LNCAP (cell line): ENCODE data around the gene SEPTIN2.

Experiments used
- CTCF ChIP-seq: fragments of 450-650 bp; IDR thresholded peaks from 2 replicates; pipeline ENCODE4 v1.5.1; 2017; ENCODE audit warnings: mild to moderate bottlenecking

SEPTIN2 gene

GRCh38 chr2:241271706-241272302 is 43.9 kb upstream of the SEPTIN2 start:
- no peak for TF ChIP-seq CTCF

- no peak for TF ChIP-seq CTCF
Measured at GRCh38 chr2:241272303-241273209, 43.2 kb upstream of the SEPTIN2 start.

GRCh38 chr2:241273210-241274020 is 42.3 kb upstream of the SEPTIN2 start:
- no peak for TF ChIP-seq CTCF

GRCh38 chr2:241274127-241274526 is 41.6 kb upstream of the SEPTIN2 start:
- TF ChIP-seq CTCF = no peak

- no peak for TF ChIP-seq CTCF
Measured at GRCh38 chr2:241275504-241275903, 40.2 kb upstream of the SEPTIN2 start.

GRCh38 chr2:241275910-241276309 is 39.8 kb upstream of the SEPTIN2 start:
- TF ChIP-seq CTCF = no peak

GRCh38 chr2:241279413-241279812 is 36.3 kb upstream of the SEPTIN2 start:
- no peak for TF ChIP-seq CTCF
